GM23248 (cell line): ENCODE measurements around the gene SDR9C7.

Source experiments
- EZH2 ChIP-seq: fragments of 200-600 bp; sonication (generic); IDR thresholded peaks from 2 replicates; pipeline ENCODE4 v1.6.1; 2018; ENCODE audit warnings: antibody characterized with exemption, mild to moderate bottlenecking; ENCODE audit not compliant: insufficient read depth, poor library complexity, severe bottlenecking
- EZH2phosphoT487 ChIP-seq: fragments of 200-600 bp; sonication (generic); IDR thresholded peaks from 2 replicates; pipeline ENCODE4 v1.6.1; 2018; ENCODE audit warnings: antibody characterized with exemption, moderate library complexity, mild to moderate bottlenecking, low read depth; ENCODE audit not compliant: insufficient read depth

DNA sequence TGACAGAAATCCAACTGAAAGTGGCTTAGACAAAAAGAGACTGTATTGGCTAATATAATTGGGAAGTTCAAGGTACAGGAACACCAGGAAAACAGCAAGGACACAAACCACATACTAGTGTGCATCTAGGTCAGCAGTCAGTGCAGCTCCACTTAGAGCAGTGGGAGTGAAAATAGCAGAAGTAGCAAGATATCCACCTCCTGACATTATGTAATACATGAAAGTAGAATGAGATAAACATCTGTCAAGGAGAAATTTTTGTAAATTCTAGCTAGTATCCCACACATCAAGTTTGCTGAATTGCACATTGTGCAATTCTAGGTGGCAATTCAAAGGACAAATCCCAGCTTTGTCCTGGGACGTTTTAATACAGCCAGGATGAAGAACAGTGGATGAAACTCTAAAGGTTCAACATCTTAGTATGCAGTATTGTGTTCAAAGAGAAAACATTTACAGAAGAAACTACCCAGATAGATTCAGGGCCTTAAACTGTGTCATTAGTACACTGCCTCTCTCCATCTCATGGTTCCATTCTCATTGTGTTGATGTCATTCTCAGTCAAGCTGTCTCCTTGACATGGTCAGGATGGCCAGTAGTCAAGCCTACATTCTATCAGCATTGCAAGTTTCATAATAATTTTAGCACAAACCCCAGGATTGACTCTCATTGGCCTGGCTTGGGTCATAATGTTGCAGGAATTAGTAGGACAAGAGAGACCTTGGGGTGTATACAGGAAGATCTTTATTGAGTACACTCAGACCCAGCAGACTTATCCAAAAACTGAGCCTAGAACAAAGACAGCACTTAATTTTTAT lies 56.8 kb downstream of the SDR9C7 start:
- TF ChIP-seq EZH2, result no peak
- no peak for TF ChIP-seq EZH2phosphoT487
